Left ventricle myocardium superior (tissue), 1 donor: Measurements from ENCODE around the gene ADM5. TPM values are rescaled to one million over a fixed set of nuclear protein-coding genes. Genes with fewer than 3 reads are reported as not detected.

ENCODE experiments used
- ATAC-seq: fragments of 200-7000 bp; cut with Tn5 transposase; one replicate; pipeline ENCODE4 v1.9.1; 2020; ENCODE audit warnings: mild to moderate bottlenecking, moderate library complexity
- DNase-seq: peaks from one replicate; pipeline ENCODE4 v3.0.0-alpha.2; 2020
- intact Hi-C: fragments of 100-400 bp; cut with micrococcal nuclease; formaldehyde crosslinking; loops from one replicate; pipeline ENCODE4 v1.11.0; 2022
- total RNA-seq: library from RNA; stranded (reverse); fragmentation: NEBNext Ultra II Directional; extraction: Animal tissue kit (Norgen Biotek cat#: 25700); gene quantifications from one replicate; pipeline ENCODE4 v1.2.1, GENCODE V29; 2021
- donor health status: DM: no; HTN: yes; CAD: no; lungs with severe emphysema.

Gene ADM5
- total RNA-seq, 1 donor from 2014 or later, result 0.87 TPM

DNA sequence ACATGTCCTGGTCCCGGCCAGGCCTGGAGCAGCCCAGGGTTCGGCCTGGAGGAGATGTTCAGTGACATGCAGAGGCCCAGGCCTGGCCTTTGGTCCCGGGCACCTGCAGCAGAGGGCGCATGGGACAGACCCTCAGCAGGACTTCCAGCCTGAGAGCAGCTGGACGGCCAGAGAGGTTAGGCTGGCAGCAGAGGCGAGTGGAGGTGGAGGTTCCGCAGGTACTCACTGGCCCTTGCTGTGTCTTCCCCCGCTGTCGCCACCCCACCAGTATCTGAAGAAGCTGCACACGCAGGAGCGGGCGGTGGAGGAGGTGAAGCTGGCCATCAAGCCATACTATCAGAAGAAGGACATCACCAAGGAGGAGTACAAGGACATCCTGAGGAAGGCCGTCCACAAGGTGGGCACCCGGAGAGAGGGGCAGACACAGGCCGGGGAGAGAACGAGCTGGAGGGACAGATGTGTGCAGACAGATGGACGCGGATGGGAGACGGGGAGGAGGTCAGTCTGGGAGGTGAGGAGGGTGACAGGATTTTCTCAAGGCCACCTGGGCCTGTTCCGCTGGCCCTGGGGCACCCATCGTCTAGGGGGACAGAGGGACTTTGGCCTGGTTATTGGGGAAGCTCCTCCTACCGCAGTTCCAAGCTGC, 31.8 kb upstream of the ADM5 start:
- intact Hi-C loops, result no loop called here
- ATAC-seq (no peak), DNase-seq (no peak)

DNA sequence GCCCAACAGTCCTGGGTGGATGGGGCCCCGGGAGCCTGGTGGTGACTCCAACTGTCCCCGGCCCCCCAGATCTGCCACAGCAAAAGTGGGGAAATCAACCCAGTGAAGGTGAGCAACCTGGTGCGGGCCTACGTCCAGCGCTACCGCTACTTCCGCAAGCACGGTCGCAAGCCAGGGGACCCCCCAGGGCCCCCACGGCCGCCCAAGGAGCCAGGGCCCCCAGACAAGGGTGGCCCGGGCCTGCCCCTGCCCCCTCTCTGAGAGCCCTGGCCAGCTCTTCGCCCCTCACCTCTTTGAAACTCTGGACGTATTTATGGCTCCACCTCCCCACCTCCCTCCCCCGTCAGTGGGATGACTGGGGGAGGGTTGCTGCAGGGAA, 31.3 kb upstream of the ADM5 start:
- no peak for ATAC-seq
- intact Hi-C loops, result no loop called here
- DNase-seq, result no peak

DNA sequence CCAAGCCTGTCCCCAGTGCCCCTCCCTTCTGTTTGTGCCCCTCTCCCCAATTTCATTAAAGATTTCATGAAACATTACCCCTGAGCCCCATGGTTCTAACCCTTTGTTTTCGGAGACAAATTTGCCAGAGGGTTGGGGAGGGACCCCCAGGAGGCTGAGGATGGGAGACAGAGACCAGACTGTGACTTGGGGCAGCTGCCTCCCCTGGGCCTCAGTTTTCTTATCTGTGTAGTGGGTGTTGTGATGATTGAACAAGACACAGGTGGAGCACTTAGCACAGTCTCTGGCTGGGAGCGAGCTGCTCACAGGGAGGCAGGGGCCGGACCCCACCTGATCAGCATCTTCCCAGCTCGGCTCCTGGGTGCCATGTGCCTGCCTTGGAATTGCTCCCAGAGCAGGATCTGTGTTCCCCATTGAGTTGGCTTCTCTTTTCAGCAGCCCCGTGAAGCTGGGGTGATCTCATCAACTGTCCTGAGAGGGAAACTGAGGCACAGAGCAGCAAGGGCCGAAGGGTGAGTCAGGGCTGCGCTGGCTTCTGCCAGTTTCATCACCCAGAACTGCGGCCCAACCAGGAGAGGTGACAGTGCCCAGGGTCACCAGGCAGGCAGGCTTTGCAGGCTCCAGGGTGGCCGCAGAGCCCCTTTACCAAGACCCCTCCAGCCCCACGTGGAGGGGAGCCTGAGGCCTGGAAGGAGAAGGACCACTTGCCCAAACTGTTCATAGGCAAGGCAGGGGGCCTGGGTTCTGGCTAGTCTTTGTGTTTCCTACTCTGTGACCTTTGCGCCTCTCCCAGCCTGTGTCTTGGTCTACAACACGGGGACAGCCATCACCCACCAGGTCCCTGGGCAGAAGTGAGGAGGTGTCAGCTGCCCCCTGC, 30.6 kb upstream of the ADM5 start:
- ATAC-seq (no peak), DNase-seq (no peak)

DNA sequence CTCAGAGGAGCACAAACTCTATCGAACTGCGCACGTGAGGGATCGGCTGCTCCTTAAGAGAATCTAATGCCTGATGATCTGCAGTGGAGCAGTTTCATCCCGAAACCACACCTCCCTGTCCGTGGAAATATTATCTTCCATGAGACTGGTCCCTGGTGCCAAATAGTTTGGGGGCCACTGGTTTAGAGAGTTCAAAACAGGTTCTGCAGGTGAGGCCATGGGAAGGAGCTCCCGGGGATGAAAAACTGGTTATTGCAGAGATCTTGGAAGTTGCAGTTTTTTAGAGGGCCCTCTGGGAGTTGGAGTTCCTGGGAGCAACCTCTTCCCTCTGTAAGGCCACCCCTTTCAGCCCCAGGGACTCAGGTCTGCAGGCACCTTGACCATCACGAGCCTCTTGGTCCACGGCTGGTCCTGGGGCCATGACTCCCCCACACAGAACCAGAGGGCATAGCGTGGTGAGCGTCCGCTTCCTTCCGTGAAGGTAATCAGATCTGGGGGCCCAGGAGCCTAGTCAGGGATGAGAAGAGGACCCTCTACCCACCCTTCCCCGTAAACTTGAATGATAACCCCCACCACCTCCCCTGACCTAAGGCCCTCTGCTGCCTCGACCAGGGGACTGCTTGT, 28.9 kb upstream of the ADM5 start:
- intact Hi-C loops, result no loop called here
- DNase-seq (no peak), ATAC-seq (no peak)

More for the DNA sequence above, 30.6 kb upstream of the ADM5 start:
- intact Hi-C loops, result no loop called here

DNA sequence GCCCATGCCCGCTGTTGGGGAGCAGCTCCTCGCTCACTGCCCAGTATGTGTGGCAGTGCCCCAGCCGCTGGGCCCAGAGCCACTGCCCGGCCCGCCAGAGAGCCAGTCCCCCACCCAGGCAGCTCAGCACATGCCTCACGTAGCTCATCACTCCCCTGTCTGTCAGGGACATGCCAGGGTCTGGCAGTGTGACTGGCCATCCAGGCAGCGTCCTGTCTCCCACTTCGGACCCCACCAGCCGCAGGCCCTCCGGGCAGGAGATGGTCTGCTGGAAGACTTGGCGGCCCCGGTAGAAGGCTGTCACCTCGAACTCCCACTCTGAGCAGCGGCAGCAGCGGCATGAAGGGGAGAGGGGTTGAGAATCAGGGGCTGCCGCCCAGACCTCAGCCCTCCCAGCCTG, 27.4 kb upstream of the ADM5 start:
- intact Hi-C loops, result no loop called here
- no peak for DNase-seq
- ATAC-seq, result no peak

DNA sequence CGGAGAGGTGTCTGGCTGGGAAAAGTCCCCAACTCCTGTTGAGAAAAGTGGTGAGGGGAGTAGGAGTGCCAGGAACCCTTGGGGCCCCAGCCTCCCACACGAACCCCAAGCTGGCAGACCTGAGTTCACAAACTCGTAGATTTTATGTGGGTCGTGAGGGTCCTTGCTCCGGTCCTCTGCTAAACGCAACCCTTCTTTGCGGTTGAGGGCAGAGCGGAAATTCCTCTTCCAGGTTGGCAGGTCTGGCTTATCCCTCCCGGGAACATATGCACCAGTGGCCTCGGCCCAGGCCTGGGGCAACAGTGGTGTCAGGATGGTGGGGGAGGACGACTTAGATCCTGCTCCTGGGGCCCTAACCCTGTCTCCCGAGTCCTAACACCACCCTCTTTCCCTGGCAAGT, 26.2 kb upstream of the ADM5 start:
- intact Hi-C loops, result no loop called here
- DNase-seq, result no peak
- ATAC-seq, result no peak

DNA sequence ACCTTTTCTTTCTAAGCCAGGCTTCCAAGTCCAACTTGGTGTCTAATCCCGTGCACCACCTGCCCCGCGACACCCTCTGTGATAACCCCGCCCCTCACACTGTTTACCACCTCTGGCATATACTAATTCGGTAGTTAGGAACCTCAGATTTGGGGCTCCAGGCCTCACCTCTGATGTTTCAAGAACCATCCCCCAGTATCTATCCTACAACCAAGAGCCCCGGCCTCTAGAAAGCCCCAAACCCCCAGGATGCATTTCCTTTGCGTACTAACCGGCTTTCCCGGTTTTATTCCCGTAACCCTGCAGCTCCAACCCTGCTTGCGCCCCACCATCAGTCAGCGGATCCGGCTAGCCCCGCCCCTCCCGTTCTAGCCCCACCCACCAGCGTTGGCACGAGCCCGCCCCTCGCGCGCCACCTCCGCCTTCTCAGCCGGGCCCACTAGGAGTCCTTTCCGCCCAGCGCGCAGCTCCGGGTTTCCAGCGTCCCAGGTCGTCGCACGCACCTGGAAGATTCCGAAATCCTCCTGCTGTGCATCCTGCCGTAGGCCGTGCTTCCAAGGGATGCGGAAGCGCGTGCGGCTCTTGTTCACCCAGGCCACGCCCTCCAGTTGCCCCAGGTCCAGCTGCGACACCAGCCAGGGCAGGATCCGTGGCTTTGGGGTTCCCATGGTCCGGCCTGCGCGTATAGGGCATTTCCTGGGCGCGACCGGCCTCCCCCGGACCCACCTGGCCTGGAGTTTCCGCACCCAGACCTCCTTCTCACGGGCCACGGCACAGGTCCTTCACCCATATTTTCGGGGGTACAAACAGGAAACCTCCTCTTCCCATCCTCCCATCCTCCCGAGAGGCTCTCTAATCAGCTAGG, 25.0 kb upstream of the ADM5 start:
- peak; percentile 93 for DNase-seq
- peak; percentile 84 for ATAC-seq
- intact Hi-C loops, result no loop called here

DNA sequence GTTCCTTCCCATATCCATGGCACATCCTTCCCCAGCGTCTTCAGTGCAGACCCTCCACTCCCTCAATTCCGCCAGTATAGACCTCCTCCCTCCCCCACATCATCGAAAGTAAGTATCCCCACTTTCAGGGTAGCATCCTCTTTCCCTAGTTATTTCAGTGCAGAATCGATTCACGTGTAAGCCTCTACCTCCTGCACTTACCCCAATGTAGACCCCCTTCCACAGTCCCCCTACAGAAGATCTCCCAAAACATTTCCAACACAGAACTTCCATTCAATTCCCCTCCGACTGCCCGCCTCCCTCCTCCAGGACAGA, 24.4 kb upstream of the ADM5 start:
- intact Hi-C loops, result no loop called here
- DNase-seq (no peak), ATAC-seq (no peak)

DNA sequence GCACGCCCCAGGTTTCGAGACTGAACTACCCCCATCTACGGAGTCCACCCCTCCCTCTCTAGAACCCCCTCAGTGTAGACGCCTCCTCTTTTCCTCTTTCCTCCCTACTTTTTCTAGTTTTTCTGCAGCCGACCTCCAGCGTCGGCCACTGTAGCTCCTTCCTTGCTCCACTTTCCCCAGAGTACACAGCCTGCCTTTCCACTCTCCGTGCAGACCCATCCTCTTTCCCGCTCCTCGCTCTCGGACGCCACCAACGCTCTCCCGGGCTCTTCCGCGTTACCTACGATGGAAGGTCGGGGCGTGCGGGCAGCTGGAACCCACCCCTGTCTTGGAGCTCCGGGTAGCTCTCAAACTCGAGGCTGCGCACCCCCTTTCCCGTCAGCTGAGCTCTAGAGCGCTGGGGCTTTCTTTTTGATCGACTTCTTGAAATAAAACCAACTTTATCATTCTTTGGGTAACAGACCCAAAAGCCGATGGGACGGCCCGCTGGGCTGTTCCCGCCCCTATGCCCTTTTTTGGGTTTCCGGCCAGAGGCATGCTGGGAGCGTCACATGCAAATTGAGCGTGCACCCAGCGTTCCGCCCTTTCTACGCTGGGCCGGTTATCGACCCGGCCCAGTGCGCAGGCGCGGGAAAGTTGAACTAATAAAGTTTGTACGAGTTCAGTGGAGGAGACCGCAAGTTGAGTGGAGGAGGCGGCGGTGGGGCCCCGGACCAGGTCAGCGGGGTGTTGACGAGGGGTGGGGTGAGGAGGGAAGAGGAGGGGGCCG, 23.9 kb upstream of the ADM5 start, which contains the start of the genes BCL2L12 and IRF3:
TSS of gene BCL2L12 (plus strand) at position 583 of the 769 bp plus-strand sequence. CDS start 760 bp downstream, outside the sequence.
TSS of gene IRF3 (minus strand) at position 507 of the 769 bp plus-strand sequence. CDS start 1,019 bp downstream, outside the sequence.
- ATAC-seq, result peak; percentile 91
- peak; percentile 98 for DNase-seq
- intact Hi-C loops, result no loop called here

DNA sequence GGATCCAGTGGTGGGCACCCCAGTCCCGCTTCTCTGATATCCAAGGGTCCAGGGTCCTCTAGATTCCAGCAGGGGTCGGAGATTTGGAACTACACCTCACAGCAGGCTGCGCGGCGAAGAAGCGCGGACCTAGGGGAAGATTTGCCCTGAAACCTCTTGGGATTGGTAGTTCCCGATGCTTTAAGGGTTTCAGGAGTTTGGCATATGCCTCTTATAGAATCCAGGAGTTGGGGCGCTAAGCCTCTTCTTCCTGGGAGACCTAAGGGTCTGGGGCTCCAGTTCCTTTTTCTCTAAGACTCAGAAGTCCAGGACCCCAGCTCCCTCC, 23.3 kb upstream of the ADM5 start:
- DNase-seq (no peak), ATAC-seq (no peak)
- intact Hi-C loops, result no loop called here

DNA sequence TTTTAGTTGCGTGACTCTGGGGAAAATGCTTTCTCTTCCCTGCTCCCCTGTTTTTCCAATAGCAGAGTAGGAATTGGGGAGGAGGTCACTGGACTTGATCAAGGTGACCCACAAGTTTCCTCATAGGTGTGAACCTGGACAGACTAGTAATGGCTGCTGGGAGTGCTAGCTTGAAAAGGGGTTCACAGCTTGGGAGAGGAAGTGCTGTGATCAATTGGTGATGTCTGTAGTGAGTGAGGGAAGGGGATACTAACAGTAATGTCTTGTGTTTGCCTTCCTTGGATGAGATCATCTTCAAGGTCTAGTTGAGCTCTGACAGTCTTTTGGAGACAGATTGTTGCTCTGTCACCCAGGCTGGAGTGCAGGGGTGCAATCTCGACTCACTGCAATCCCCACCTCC, 21.9 kb upstream of the ADM5 start:
- intact Hi-C loops, result no loop called here
- ATAC-seq (no peak), DNase-seq (no peak)

DNA sequence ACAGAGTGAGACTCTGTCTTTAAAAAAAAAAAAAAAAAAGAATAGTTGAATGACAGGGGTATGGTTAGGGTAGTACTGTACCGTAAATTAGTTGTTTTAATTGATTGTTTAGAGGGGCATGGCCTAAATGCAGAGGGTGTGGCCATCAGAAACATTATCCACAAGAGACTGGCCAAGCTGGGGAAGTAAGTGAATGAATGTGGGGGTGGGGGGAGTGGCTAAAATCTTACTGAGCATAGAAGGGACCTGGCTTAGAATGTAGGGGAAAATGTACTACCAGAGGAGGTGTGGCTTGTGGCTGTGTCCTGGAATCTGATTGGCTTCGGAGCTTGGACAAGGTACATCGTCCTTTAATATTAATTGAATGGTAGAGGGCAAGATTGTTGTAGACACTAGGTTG, 19.9 kb upstream of the ADM5 start:
- intact Hi-C loops, result no loop called here
- ATAC-seq, result no peak
- no peak for DNase-seq

DNA sequence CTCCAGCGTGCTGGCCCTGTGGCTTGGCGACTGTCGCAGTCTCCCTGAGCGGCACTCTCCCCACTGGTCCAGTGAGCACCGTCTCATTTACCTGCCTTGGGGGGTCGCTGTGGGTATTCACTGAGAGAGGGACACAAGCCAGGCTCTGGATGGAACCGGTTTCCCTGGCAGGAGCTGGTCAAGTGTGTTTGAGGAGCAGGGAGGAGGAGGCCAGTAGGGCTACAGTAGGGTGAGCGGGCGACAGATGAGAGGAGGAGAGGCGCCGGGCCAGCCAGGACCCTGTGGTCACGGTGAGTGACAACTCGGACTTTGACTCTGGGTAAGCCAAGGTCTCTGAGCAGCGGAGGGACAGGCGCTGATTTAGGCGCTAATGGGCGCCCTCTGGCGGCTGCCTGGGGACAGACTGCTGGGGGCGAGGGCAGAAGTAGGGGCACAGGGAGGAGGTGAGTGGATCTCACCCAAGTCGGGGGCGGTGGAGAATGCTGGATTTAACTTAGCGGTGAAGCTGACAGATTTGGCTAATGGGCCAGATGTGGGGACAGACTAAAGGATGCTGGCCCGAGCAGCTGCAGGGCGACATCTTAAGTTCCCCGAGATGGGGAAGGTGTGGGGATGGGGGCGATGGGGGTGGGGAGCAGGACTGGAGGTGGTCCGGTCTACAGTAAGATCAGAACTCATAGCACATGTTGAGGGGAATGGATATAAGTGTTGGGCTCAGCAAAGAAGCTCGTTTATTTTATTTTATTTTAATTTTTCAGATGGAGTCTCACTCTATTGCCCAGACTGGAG, 17.1 kb upstream of the ADM5 start:
- no peak for ATAC-seq
- intact Hi-C loops, result no loop called here
- DNase-seq, result peak; percentile 85

DNA sequence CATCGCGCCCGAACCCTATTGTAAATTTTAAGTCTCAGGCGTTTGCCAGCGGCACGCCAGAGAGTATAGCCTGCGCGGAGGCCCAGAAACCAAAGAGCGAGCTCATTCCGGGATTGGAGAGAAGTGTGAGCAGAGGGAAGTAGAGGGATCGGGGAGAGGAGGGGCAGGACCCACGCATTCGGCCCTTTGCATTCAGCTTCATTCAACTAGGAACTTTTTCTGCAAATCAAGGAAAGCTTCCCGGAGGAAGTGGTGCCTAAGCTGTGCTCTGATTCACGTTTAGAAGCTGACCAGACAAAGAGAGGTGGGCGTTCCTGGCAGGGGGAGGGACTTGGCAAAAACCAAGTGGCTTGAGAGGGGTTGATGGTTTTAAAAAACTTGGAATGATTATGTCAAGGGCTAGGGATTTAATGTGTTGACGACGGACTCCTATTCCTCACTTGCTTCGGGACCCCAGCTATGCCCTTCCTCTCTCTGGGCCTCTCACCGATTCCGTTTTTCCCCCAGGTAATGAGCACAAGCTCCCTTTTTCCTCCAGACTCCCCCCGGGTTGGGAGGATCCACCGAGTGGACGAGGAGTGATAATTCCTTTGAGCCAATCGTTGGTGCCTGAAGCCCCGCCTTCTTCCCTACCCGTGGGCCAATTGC, 13.1 kb upstream of the ADM5 start:
- DNase-seq, result peak; percentile 84
- peak; percentile 54 for ATAC-seq
- intact Hi-C loops, result no loop called here

DNA sequence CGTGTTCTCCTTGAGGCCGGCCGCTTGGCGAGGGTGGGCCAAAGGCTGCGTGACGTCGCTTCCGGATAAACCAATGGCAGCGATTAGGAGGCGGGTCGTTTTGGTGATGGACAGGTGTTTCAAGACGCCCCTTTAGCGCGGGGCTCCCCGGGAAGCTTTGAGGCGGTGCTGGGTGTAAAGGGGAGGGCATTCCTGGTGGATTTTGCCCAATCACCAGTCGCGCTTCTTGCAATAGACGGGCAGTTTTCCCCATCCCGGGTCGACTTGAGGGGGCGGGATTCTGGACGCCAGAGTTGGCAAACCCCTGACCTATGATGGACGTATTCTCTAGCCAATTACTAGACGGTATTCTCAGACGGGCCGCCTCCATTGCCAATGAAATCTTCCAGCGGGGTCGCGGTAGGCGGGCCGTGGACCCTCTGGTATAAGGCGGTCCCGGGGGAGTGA, 12.6 kb upstream of the ADM5 start:
- peak; percentile 100 for DNase-seq
- intact Hi-C loops, result no loop called here
- peak; percentile 85 for ATAC-seq

DNA sequence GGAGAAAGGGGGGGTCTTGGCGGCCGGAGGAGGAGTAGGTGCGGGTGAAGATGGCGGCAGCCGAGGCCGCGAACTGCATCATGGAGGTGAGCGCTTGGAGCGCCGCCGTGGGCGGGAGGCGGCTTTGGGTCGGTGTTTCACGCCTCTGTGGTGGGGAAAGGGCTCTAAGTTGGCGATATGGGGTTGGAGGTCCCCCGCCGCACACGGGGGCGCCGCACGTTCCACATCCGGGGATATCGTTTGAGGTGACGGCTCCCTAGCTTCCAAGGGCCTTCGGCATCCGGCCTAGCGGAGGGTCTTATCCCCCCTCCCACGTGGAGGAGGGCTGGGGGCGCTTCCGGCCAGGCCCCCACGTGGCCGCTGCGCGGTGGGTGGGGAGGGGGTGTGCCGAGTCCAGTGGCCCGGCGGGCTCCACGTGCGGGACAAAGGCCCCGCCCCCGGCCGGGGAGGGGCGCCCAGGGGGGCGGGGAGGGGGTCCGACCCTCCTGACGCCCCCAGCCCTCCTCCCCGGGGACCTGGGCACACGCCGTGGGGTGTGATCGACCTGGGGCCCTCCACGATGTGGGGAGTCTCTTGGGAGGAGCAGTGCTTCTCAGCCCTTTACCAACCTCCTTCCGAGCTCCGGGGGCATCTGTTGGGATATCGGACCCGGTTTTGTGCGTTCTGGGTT, 12.0 kb upstream of the ADM5 start, which contains the start of gene PRMT1:
TSS of gene PRMT1 (plus strand) at position 41 of the 670 bp plus-strand sequence. CDS start at position 51, 10 bp downstream.
- ATAC-seq, result peak; percentile 3
- intact Hi-C loops, result no loop called here
- peak; percentile 67 for DNase-seq
